Panc1 (cell line): ENCODE data around the gene PRDM2. TPM values are rescaled to one million over a fixed set of nuclear protein-coding genes. Genes with fewer than 3 reads are reported as not detected.
A peak's percentile ranks its signal among the peaks of the same experiment; 100 is the strongest.

Source experiments
- ATAC-seq: fragments of 200-7000 bp; cut with Tn5 transposase; 2 replicates; pipeline ENCODE4 v1.9.1; 2020; ENCODE audit warnings: mild to moderate bottlenecking, moderate library complexity
- BruUV-seq: library from RNA; stranded (reverse); fragments of 400-500 nt; replicated peaks from 2 replicates; lab custom pipeline; 2021; lab: Mats Ljungman, UMichigan
- CTCF ChIA-PET: fragments of 300-600 bp; sonication (Branson Sonifier 250); formaldehyde crosslinking; loops from one replicate; lab custom pipeline; 2022; ENCODE audit warnings: antibody characterized with exemption; lab: Charles Lee
- POLR2A ChIA-PET: fragments of 300-600 bp; sonication (Branson Sonifier 250); formaldehyde crosslinking; loops from one replicate; lab custom pipeline; 2022; ENCODE audit warnings: antibody characterized with exemption; lab: Charles Lee
- DNase-seq: peaks from one replicate; pipeline ENCODE4 v3.0.0-alpha.2; 2010; ENCODE audit warnings: low read depth, low spot score
- H3K27ac ChIP-seq: 2 replicates; pipeline ENCODE4 v1.5.1; 2011; ENCODE audit warnings: mild to moderate bottlenecking, low read length, inconsistent platforms
- H3K27me3 ChIP-seq: fragments of 200-500 bp; sonication (Bioruptor generic); 2 replicates; pipeline ENCODE4 v1.6.0; 2014; ENCODE audit warnings: low read length, inconsistent platforms; ENCODE audit not compliant: control insufficient read depth, insufficient read depth
- H3K36me3 ChIP-seq: fragments of 200-500 bp; sonication (Bioruptor generic); 2 replicates; pipeline ENCODE4 v1.5.1; 2014; ENCODE audit warnings: inconsistent platforms, mild to moderate bottlenecking, low read length, moderate library complexity; ENCODE audit not compliant: control insufficient read depth, insufficient read depth
- H3K4me1 ChIP-seq: 2 replicates; pipeline ENCODE4 v1.5.1; 2011; ENCODE audit warnings: inconsistent platforms, mild to moderate bottlenecking, low read length, moderate library complexity; ENCODE audit not compliant: control insufficient read depth, insufficient read depth
- H3K4me3 ChIP-seq, 2 experiments: 2 replicates each; pipeline ENCODE4 v1.5.1; 2011 to 2012; ENCODE audit warnings: low read depth in 2 of 2, low read length in 2 of 2, mild to moderate bottlenecking in 2 of 2, inconsistent platforms in 1 of 2, moderate library complexity in 1 of 2
- H3K9me3 ChIP-seq: fragments of 200-500 bp; sonication (Bioruptor generic); 2 replicates; pipeline ENCODE4 v1.5.1; 2014; ENCODE audit warnings: low read depth, mild to moderate bottlenecking, inconsistent platforms, low read length, moderate library complexity; ENCODE audit not compliant: control insufficient read depth, insufficient read depth
- POLR2AphosphoS5 ChIP-seq: IDR thresholded peaks from 2 replicates; pipeline ENCODE4 v1.6.1; 2012; ENCODE audit warnings: mild to moderate bottlenecking, low read depth, low read length, moderate library complexity
- SIN3A ChIP-seq: IDR thresholded peaks from 2 replicates; pipeline ENCODE4 v1.6.1; 2012; ENCODE audit warnings: low read depth, mild to moderate bottlenecking, low read length, moderate library complexity, borderline replicate concordance; ENCODE audit not compliant: insufficient read depth
- TCF7L2 ChIP-seq: IDR thresholded peaks from 2 replicates; pipeline ENCODE4 v1.6.1; 2011; ENCODE audit warnings: mild to moderate bottlenecking, low read depth, low read length, inconsistent platforms
- in situ Hi-C: cut with HindIII; loops from 2 replicates; pipeline ENCODE4 v1.10.0; 2016; ENCODE audit warnings: low sequenced_read_pairs, low pct_unique_long_range_greater_than_20kb
- intact Hi-C: fragments of 100-400 bp; cut with micrococcal nuclease; formaldehyde crosslinking; loops from one replicate; pipeline ENCODE4 v1.10.0; 2022; ENCODE audit not compliant: unreplicated experiment
- total RNA-seq: library from RNA; stranded (reverse); gene quantifications from one replicate; pipeline ENCODE4 v1.2.1, GENCODE V29; 2021; ENCODE audit not compliant: unreplicated experiment
- TF ChIP-seq, protein P1 (sequence below): fragments of 450-650 bp; IDR thresholded peaks from 2 replicates; pipeline ENCODE4 v1.5.1; 2017; ENCODE audit warnings: mild to moderate bottlenecking
- TF ChIP-seq, protein P2 (sequence below), 2 experiments: IDR thresholded peaks; 2 replicates each; pipeline ENCODE4 v1.6.1; 2011 to 2012; ENCODE audit warnings: low read depth in 2 of 2, control low read depth in 1 of 2, low read length in 1 of 2, mild to moderate bottlenecking in 1 of 2, moderate library complexity in 1 of 2; ENCODE audit not compliant: insufficient read depth in 1 of 2

PRDM2 gene
- total RNA-seq, 1 experiment from 2014 or later = 40.3 TPM

DNA sequence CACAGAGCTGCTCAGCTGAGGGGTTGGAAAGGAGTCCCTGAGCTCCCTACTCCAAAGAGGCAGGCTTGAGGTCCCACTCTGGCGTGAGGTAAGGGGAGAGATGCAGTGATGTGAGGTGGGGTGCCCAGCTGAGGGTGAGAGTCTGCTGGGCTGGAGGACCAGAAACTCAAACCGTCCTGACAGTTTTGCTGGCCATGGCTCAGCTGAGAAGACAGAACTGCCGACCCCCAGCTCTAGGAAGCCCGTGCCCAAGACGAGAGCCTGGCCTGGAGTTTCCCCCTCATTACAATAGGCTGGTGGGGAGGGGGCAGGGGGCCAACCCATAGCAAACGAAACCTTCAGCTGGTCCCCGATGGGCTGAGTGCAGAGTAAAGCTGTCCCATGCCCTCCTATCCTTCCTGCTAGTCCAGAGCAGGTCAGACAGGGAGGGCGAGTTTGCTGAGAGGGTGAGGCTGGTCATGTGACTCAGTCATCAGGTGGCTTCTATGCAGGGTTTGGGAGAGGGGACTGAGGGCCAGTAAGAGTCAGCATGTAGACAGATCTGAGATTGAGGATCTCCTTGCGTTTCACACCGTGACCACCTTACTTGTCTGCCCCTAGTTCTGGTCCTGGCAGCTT lies 129.3 kb downstream of the PRDM2 start:
- intact Hi-C loops = loop anchor here (2.0 kb wide), 1 partner anchor 132 kb away; no protein-coding TSS in a partner anchor
- H3K36me3 ChIP-seq = no peaks in the 10 kb centered on the region
- POLR2A ChIA-PET = no interaction called here
- TF ChIP-seq, protein P1, sequence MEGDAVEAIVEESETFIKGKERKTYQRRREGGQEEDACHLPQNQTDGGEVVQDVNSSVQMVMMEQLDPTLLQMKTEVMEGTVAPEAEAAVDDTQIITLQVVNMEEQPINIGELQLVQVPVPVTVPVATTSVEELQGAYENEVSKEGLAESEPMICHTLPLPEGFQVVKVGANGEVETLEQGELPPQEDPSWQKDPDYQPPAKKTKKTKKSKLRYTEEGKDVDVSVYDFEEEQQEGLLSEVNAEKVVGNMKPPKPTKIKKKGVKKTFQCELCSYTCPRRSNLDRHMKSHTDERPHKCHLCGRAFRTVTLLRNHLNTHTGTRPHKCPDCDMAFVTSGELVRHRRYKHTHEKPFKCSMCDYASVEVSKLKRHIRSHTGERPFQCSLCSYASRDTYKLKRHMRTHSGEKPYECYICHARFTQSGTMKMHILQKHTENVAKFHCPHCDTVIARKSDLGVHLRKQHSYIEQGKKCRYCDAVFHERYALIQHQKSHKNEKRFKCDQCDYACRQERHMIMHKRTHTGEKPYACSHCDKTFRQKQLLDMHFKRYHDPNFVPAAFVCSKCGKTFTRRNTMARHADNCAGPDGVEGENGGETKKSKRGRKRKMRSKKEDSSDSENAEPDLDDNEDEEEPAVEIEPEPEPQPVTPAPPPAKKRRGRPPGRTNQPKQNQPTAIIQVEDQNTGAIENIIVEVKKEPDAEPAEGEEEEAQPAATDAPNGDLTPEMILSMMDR = no peak; the same call in 1 of the 2 replicates
- TF ChIP-seq, protein P2, sequence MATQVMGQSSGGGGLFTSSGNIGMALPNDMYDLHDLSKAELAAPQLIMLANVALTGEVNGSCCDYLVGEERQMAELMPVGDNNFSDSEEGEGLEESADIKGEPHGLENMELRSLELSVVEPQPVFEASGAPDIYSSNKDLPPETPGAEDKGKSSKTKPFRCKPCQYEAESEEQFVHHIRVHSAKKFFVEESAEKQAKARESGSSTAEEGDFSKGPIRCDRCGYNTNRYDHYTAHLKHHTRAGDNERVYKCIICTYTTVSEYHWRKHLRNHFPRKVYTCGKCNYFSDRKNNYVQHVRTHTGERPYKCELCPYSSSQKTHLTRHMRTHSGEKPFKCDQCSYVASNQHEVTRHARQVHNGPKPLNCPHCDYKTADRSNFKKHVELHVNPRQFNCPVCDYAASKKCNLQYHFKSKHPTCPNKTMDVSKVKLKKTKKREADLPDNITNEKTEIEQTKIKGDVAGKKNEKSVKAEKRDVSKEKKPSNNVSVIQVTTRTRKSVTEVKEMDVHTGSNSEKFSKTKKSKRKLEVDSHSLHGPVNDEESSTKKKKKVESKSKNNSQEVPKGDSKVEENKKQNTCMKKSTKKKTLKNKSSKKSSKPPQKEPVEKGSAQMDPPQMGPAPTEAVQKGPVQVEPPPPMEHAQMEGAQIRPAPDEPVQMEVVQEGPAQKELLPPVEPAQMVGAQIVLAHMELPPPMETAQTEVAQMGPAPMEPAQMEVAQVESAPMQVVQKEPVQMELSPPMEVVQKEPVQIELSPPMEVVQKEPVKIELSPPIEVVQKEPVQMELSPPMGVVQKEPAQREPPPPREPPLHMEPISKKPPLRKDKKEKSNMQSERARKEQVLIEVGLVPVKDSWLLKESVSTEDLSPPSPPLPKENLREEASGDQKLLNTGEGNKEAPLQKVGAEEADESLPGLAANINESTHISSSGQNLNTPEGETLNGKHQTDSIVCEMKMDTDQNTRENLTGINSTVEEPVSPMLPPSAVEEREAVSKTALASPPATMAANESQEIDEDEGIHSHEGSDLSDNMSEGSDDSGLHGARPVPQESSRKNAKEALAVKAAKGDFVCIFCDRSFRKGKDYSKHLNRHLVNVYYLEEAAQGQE (IDR thresholded peaks at IDR 0.05; ENCODE audit: insufficient read depth in 1 of 2, low read depth in 2 of 2, low read length in 1 of 2) = no peak
- no peak for TF ChIP-seq TCF7L2
- TF ChIP-seq SIN3A = no peak
- no peak for TF ChIP-seq POLR2AphosphoS5
- ATAC-seq (0 out of 2 replicates have a peak, but pooled peaks have one; percentile 24), DNase-seq (no peak)
- BruUV-seq = no TSS peak
- CTCF ChIA-PET = interaction anchor here (1.0 kb wide), 1 partner anchor 134 kb away, joined by 4 read pairs; no protein-coding TSS in a partner anchor
- in situ Hi-C loops = no loop called here
- H3K27ac ChIP-seq = no peak overlapping the region
- no peaks in the 10 kb centered on the region for H3K9me3 ChIP-seq
- no peak overlapping the region for H3K4me3 ChIP-seq
- no peaks in the 10 kb centered on the region for H3K27me3 ChIP-seq
- H3K4me1 ChIP-seq = peaks cover 3% of the 10 kb centered on the region; the same call in 1 of the 2 replicates

DNA sequence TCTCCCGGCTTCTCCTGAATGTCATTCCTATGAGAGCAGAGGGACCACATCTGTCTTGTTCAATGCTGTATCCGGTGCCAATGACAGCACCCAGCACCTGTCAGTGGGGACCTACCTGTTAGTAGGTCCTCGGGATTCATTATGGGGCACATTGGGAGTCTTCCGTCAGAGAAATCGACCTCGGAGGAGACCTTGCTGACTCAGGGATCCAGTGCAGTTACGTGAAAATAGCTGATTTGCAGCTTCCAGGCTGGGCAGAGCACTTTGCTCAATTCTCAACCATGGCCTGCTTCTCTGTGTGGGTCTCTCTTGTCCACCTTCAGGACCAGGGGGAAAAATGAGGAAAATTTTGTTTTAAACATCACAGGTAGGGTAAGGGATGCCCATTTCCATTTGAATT lies 130.2 kb downstream of the PRDM2 start:
- Histone ChIP-seq H3K27me3 (no peaks in the 10 kb centered on the region), H3K36me3 (no peaks in the 10 kb centered on the region), H3K4me1 (peaks cover 3% of the 10 kb centered on the region; the same call in 1 of the 2 replicates), H3K9me3 (no peaks in the 10 kb centered on the region), H3K4me3 (no peak overlapping the region), H3K27ac (no peak overlapping the region)
- ATAC-seq (no peak), DNase-seq (no peak)
- no peak for TF ChIP-seq TCF7L2
- ChIA-PET POLR2A (no interaction called here), CTCF (interaction anchor here (0.6 kb wide), 1 partner anchor 184 kb away, joined by 5 read pairs; no protein-coding TSS in a partner anchor)
- intact Hi-C loops = no loop called here
- in situ Hi-C loops = no loop called here
- BruUV-seq = no TSS peak
